ENCODE measurements around the gene GRAMD1B. TPM values are rescaled to one million over a fixed set of nuclear protein-coding genes. Genes with fewer than 3 reads are reported as not detected.

The GRAMD1B gene
- total RNA-seq, 4 donors from 2014 or later = 0.30 to 1.5 (median 0.68) TPM

DNA sequence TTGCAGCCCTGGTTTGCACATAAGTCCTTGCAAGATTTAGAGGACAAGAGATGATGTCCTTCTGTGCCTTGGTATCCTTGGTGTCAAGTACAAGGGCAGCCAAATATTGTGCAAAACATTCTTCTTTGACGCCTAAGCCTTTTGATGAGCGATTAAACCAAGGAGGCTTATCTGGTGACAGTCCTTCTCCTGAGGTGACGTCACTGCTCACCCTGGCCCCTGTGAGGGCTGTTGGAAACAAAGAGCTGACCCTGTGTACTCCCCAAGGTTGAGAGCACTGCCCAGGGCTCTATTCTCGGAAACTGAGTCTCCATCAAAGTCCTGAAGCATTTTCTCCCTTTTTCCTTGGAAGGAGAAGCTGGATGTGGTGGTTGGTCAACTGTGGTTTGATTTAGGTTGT lies 4.7 kb upstream of the GRAMD1B start:
- TF ChIP-seq, protein P1, sequence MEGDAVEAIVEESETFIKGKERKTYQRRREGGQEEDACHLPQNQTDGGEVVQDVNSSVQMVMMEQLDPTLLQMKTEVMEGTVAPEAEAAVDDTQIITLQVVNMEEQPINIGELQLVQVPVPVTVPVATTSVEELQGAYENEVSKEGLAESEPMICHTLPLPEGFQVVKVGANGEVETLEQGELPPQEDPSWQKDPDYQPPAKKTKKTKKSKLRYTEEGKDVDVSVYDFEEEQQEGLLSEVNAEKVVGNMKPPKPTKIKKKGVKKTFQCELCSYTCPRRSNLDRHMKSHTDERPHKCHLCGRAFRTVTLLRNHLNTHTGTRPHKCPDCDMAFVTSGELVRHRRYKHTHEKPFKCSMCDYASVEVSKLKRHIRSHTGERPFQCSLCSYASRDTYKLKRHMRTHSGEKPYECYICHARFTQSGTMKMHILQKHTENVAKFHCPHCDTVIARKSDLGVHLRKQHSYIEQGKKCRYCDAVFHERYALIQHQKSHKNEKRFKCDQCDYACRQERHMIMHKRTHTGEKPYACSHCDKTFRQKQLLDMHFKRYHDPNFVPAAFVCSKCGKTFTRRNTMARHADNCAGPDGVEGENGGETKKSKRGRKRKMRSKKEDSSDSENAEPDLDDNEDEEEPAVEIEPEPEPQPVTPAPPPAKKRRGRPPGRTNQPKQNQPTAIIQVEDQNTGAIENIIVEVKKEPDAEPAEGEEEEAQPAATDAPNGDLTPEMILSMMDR (IDR thresholded peaks at IDR 0.05) = no peak
- no peak for TF ChIP-seq POLR2A (IDR thresholded peaks at IDR 0.05)
- WGBS, 2 donors = 82 to 90% methylated on average over 4 of the region's 4 CpGs
- no peak for DNase-seq (ENCODE audit: low spot score in 2 of 2)
- intact Hi-C loops (cut with DNase I; ENCODE audit: low total_unique reads) = no loop called here
- no peak overlapping the region for H3K4me3 ChIP-seq (ENCODE audit: low read depth, poor library complexity, severe bottlenecking)

DNA sequence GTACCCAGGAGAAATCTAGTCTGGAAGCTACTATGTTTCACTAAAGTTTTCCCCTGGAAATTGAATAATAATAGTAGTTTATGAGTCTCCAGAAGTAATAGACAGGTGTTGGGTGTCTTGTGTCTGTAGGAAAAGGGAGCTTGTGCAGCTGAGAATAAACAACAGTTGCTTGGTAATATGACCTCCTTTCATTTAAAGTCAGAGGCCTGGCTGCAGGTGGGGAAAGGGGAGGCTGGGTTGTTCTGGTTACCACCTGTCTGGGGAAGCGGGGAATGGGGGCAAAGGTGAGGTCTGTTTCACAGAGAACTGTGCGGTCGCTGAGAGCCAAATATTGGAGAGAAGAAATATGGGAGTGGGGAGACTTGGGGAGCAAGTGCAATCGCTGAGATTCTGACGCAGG lies 3.3 kb upstream of the GRAMD1B start:
- TF ChIP-seq POLR2A (IDR thresholded peaks at IDR 0.05) = no peak
- TF ChIP-seq, protein P1 (IDR thresholded peaks at IDR 0.05) = no peak
- no peak overlapping the region for H3K4me3 ChIP-seq (ENCODE audit: low read depth, poor library complexity, severe bottlenecking)
- peak in 1 of 2 donors; percentile 45 for DNase-seq (ENCODE audit: low spot score in 2 of 2)
- WGBS, 2 donors = 81 to 85% methylated on average over 5 of the region's 5 CpGs
- intact Hi-C loops (cut with DNase I; ENCODE audit: low total_unique reads) = no loop called here

DNA sequence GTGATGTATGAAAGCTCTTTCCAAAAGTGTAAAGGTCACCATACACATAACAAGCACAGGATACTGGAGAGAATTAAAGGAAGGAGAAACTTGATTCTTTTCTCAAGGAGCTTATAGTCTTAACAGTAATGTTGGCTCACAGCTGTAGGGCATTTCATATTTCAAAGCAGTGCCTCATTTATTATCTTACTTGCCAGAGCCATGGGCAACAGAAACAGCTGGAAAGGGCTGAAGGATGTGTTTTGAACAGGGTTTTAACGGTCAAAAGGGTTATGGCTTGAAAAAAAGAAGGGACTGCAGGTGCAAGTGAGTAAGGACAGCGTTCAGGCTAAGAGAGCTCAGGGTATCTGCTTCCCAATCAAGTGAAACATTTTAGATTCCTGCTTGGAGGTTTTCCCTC lies 2.7 kb upstream of the GRAMD1B start:
- WGBS, 2 donors = 47 to 61% methylated on average over 2 of the region's 2 CpGs
- TF ChIP-seq POLR2A (IDR thresholded peaks at IDR 0.05) = no peak
- TF ChIP-seq, protein P1 (IDR thresholded peaks at IDR 0.05) = no peak
- no peak overlapping the region for H3K4me3 ChIP-seq (ENCODE audit: low read depth, poor library complexity, severe bottlenecking)
- peak in 1 of 2 donors; percentile 26 for DNase-seq (ENCODE audit: low spot score in 2 of 2)
- intact Hi-C loops (cut with DNase I; ENCODE audit: low total_unique reads) = no loop called here

DNA sequence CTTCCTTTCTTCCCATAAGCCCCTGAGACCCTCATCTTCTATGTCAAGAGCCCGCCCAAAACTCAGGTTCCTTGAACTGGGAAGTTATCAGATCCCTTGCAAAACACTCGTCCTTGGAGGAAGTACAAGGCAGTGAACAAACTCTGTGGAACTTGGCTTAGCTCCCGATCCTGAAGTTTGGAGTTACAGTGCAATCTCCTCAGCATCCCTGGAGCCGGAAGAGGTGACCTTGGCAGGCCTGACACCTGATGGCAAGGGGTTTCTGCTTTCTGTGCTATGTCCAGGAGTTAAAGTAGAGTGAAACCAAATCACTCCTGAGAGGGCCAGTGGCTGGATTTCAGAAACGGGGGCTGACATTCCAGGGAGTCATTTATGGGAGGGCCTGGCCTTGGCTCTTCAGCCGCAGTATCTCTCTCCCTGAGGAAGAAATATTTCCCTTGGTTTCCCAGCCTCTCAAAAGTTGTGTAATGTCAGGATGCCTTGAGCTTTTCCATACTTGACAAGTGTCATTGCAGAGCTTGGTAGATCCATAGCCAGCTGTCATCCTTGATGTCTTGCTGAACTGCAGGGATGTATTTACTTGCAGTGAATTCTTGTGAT lies 1.9 kb upstream of the GRAMD1B start:
- WGBS, 2 donors = 70 to 75% methylated on average over 6 of the region's 6 CpGs
- DNase-seq (ENCODE audit: low spot score in 2 of 2) = peak in 1 of 2 donors; percentile 70
- intact Hi-C loops (cut with DNase I; ENCODE audit: low total_unique reads) = no loop called here
- no peak overlapping the region for H3K4me3 ChIP-seq (ENCODE audit: low read depth, poor library complexity, severe bottlenecking)
- TF ChIP-seq, protein P1 (IDR thresholded peaks at IDR 0.05) = no peak
- TF ChIP-seq POLR2A (IDR thresholded peaks at IDR 0.05) = no peak

DNA sequence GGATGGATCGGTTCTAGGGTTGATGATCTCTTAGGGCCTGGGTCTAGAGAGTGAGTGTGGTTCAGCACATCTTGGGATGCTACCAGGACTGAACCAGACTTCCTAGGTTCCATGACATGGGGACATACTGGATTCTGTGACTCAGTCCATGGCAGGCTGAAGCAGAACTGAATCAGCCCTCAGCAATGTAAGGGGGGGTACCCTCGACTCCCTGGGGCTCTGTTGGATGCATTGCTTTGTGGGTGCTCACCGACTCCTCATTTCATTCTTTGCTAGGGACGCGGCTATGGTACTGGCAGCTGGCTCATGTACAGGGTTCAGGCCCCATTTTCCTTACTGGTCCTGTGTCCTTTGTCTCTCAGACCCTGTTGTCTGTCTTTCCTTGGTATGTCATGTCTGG lies 733 bp upstream of the GRAMD1B start:
- peak in 1 of 2 donors; percentile 74 for DNase-seq (ENCODE audit: low spot score in 2 of 2)
- 73 to 77% methylated on average over 5 of the region's 5 CpGs for WGBS, 2 donors
- TF ChIP-seq POLR2A (IDR thresholded peaks at IDR 0.05) = no peak
- TF ChIP-seq, protein P1 (IDR thresholded peaks at IDR 0.05) = no peak
- no peak overlapping the region for H3K4me3 ChIP-seq (ENCODE audit: low read depth, poor library complexity, severe bottlenecking)
- intact Hi-C loops (cut with DNase I; ENCODE audit: low total_unique reads) = no loop called here
